Activated naive CD8-positive, alpha-beta T cell treated with anti-CD3 and anti-CD28 coated beads, Interleukin-2, amount 50 U/mL, for 16 hours (primary cell): ENCODE measurements around the gene ALDH7A1.
"Not testable (repeated sequence)": the region's sequence is repeated elsewhere in the genome, so short reads cannot be mapped to it uniquely, and the experiment has no call there.

Experiments used
- DNase-seq: peaks from one replicate; pipeline ENCODE4 v3.0.0-alpha.2; 2020; ENCODE audit warnings: low read depth, low spot score

ALDH7A1 gene

DNA sequence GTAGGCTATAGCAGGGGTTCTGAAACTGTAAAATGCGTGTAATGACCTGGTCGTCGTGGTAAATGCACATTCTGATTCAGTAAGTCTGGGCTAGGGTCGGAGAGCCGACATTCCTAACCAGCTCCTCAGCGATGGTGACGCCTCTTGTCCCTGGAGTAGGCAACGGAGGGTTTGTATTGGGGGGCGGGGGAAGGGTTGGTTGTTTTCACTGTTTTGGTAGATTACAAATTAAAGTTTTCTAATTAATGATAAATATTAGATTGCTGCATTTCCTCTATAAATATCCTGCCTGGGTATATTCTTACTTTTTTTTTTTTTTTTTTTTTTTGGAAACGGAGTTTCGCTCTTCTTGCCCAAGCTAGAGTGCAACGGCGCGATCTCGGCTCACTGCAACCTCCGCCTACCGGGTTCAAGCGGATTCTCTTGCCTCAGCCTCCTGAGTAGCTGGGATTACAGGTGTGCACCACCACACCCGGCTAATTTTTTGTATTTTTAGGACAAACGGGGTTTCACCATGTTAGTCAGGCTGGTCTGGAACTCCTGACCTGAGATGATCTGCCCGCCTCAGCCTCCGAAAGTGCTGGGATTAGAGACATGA, 566 bp upstream of the ALDH7A1 start:
- no peak for DNase-seq

DNA sequence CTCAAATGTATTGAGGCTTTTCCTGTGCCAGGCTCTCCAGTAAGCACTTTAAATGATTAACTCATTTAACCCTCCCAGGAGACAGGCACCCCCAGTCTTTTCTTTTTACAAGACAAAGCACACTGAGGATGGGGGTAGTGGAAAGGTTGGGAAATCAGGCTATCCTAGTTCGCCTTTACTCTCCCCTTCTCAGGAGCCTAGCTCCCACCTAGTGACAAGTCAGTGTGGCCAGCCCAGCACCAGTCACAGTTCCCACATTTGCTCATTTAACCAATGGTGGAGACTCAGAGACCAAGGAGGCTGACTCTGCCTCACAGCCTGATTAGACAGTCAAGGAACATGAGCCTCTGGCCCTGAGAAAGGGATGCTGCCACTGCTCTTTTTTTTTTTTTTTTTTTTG, 3.5 kb downstream of the ALDH7A1 start:
- no peak for DNase-seq

DNA sequence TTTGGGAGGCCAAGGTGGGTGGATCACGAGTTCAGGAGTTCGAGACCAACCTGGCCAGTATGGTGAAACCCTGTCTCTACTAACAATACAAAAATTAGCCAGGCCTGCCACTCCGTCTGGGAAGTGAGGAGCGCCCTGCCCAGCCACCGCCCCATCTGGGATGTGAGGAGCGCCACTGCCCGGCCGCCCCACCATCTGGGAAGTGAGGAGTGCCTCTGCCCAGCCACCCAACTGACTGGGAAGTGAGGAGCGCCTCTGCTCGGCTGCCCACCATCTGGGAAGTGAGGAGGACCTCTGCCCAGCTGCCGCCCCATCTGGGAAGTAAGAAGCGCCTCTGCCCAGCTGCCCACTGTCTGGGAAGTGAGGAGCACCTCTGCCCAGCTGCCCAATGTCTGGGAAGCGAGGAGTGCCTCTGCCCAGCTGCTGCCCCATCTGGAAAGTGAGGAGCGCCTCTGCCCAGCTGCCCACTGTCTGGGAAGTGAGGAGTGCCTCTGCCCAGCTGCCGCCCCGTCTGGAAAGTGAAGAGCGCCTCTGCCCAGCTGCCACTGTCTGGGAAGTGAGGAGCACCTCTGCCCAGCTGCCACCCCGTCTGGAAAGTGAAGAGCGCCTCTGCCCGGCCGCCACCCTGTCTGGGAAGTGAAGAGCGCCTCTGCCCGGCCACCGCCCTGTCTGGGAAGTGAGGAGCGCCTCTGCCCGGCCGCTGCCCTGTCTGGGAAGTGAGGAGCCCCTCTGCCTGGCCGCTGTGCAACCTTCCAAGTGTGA, 5.3 kb downstream of the ALDH7A1 start:
- no peak for DNase-seq

DNA sequence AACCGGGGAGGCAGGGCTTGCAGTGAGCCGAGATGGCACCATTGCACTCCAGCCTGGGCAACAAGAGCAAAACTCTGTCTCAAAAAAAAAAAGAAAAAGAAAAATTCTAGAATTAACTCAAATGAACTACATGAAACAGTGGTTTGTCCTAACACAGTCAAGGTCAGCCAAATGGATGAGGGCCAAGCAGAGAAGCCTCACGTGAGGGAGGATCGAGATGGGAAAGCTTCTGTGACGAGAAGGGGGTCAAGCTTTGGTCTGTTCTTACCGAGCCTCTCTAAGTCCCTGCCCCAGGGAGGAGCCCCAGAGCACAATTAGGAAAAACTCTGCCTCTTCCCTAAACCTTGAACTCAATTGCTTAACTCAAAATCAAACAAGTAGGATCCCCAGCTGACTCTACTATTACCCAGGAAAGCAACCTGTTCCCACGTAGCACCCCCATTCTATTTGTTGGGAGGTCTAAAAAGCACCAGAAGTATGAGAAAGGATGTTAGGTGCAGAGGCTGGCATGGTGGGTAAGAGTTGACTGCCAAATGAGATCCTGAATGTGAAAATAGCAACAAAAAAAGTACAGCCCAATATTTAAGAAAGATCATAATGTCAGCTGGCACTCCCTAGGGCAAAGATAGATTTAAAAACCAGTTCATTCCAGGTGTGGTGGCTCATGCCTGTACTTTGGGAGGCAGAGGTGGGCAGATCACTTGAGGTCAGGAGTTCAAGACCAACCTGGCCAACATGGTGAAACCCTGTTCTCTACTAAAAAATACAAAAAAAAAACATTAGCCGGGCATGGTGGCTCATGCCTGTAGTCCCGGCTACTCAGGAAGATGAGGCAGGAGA, 7.2 kb downstream of the ALDH7A1 start:
- DNase-seq, result no peak

DNA sequence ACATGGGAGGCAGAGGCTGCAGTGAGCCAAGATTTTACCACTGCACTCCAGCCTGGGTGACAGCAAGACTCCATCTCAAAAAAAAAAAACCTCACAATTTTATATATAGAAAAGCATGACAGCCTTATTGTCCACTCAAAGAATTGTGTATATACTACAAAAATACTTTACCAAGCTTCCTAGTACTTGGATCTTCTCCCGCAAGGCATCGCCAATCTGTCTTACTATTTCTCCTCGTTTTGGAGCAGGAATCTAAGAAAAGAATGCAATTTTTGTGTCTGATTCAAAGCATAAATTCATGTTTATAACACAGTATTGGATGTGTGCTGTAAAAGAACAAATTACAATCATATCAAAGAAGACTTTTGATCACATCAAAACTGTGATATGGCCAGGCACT, 11.3 kb downstream of the ALDH7A1 start:
- no peak for DNase-seq

DNA sequence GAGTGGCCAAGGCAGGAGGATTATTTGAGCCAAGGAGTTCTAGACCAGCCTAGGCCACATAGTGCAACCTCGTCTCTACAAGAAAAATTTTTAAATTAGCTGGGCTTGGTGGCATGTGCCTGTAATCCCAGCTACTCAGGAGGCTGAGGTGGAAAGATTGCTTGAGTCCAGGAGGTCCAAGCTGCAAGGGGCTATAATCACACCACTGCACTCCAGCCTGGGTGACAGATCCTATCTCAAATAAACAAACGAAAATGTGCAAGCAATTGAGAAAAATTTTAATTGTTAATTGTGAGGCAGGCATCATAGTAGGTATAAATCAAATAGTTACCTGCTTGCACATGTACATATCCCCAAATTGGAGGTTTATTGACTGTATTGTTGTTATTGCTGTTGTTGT, 15.3 kb downstream of the ALDH7A1 start:
- no peak for DNase-seq

DNA sequence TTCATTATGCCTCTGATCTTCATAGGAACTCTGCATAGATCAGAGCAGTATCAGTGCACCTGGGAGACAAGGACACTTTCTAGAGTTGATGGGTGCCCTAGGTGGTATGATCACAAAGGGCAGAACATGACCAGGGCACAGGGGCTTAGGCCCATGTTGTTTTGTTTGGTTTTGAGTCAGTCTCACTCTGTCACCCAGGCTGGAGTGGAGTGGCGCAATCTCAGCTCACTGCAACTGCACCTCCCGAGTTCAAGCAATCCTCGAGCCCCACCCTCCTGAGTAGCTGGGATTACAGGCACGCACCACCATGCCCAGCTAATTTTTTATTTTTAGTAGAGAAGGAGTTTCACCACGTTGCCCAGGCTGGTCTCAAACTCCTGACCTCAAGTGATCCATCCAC, 17.6 kb downstream of the ALDH7A1 start:
- no peak for DNase-seq

DNA sequence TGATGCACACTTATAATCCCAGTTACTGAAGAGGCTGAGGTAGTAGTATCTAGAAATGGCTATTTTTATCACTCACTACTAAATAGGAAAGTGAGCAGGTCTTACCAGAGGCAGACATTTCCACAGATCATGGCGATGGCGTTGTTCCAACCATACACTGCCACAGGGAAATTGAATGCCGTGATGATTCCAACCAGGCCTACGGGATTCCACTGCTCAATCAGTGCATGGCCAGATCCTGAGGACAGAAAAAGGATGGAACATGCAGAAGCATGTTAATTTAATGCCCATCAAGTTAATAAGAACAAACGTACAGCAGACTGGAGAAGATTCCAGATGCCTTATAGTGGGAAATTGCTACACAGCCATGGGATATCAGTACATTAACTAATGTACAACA, 18.0 kb downstream of the ALDH7A1 start:
- DNase-seq, result no peak

DNA sequence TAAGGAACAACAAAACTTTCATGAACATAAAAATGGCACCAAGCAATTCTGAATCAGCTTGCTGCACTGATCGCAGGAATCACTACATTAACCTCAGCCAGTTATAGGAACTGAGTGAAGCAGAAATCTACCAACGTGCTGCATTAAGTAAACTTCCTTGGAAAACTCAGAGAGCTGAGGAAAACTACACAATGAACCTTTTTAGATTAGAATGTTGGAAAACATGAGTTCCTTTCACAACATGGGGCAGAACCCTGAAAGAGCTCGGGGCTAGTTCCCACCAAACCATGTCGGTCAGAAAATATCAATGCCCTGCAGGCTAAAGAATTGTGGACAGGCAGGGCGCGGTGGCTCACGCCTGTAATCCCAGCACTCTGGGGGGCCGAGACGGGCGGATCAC, 19.4 kb downstream of the ALDH7A1 start:
- DNase-seq, result no peak

DNA sequence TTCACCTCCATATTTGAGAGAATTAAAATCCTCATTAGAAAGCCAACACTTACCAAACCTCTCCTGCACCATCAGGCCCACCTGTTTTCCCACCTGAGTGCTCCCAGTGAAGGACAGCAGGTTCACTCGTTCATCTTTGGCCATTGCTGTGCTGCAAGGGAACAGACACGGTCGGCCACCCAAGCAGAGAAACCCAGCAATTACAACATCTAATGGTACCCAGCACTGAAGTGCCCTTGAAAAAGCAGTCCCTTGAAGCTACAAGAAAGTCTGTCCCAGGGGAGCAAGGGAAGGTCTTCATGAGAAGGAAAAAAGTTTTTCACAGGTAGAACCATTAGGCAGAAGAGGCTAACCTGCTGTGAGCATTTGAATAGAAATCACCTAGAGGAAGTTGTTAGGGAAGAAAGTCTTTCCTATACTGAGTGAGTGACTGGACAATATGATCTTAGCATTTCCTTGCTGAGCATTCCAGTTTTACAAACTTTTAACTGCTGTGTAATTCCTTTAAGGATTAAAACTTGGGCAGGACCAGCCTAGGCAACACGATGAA, 26.7 kb downstream of the ALDH7A1 start:
- no peak for DNase-seq

DNA sequence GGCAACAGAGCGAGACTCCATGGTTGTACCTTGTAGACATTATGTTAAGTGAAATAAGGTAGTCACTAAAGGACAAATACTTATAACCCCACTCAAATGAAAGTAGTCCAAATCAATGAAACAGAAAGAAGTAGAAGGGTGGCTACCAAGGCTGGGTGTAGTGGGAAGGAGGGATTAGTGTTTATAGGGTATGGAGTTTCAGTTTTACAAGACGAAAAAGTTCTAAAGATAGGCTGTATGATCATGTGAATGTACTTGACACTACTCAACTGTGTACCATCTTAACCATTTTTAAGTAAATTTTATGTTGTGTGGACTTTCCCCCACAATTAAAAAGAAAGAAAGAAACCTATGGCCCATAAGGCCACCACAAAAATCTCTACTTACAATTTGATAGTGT, 32.2 kb downstream of the ALDH7A1 start:
- DNase-seq, result no peak

DNA sequence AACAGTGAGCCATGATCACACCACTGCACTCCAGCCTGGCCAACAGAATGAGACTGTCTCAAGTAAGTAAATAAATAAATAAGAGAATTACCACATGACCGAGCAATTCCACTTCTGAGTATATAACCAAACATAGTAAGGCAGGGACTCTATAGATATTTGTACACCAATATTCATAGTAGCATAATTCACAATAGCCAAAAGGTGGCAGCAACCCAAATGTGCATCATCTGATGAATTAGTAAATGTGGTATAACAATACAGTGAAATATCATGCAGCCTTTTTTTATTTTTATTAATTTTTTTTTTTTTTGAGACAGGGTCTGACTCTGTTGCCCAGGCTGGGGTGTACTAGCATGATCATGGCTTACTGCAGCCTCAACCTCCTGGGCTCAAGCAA, 33.1 kb downstream of the ALDH7A1 start:
- no peak for DNase-seq

DNA sequence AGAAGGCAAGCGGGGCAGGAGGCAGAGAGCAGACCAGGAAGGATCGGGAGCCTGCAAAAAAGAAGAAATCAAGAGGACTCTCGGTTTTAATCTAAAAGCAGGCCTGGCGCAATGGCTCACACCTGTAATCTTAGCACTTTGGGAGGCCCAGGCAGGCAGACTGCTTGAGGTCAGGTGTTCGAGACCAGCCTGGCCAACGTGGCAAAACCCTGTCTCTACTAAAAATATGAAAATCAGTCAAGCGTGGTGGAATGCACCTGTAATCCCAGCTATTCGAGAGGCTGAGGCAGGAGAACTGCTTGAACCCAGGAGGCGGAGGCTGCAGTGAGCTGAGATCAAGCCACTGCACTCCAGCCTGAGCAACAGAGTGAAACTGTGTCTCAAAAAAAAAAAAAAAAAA, 39.9 kb downstream of the ALDH7A1 start:
- DNase-seq, result not testable (repeated sequence)

DNA sequence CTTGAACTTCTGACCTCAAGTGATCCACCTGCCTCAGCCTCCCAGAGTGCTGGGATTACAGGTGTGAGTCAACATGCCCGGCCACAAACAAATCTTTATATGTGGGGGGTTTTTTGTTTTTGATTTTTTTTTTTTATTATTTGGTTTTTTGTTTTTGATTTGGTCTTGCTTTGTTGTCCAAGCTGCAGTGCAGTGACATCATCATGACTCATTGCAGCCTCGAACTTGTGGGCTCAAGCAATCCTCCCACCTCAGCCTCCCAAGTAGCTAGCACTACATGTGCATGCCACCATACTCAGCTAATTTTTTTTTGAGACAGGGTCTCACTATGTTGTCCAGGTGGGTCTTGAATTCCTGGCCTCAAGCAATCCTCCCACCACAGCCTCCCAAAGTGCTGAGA, 42.4 kb downstream of the ALDH7A1 start:
- no peak for DNase-seq

DNA sequence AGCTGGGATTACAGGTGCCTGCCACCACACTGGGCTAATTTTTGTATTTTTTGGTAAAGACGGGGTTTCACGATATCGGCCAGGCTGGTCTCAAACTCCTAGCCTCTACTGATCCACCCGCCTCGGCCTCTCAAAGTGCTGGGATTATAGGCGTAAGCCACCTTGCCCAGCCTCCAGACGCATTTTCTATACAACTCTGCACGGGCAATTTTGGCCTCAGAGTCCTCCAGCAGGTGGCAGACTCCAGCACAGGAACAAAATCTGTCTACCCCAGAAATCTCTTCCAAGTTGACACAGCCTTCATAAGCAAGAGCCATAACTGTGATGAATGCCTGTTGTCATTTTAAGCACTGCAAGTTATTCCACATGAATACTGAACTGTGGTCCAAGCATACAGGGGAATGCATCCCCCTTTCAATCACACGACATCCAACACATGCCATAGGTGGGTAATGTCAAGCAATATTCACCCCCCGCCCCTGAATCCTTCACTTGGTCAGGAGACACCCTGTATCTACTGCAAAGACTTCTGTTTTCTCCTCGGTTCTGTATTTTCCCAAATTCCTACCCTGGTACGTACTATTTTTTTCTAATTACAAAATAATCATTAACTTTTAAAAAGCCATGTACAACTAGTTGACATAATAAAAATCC, 50.8 kb downstream of the ALDH7A1 start:
- DNase-seq, result no peak

DNA sequence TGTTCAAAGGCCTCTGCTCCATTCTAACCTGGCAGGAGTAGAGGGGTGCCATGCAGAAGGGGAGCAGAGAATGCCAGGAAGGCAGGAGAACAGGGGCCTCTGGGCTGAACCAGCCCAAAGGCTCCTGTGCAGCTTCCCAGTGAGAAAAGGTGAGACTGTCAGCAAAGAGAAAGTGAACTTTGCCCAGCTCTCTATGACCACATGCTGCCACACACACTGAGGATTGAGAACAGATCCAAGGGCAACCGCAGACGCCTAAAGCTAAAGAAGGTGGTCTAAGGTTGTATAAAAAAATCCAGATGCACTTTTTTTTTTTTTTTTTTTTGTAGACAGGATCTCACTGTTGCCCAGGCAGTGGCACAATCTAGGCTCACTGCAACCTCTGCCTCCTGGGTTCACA, 51.4 kb downstream of the ALDH7A1 start:
- no peak for DNase-seq

DNA sequence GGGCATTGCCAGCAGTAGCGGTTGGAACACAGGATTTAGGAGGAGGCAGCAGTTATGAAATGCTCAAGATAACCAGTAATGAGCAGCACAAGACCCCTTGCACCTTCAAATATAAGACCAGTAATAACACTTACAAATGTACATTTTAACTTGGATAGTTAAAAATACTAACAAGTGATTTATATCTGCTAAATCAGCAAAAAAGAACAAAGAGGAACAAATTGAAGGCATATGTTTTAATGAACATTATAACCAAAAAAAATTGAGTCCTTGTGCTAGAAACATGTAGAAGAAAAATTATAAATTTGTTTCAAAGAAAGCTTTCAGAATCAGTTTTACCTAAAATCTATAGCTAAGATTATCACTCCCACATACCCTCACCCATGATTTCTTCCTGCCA, 52.0 kb downstream of the ALDH7A1 start:
- DNase-seq, result no peak

DNA sequence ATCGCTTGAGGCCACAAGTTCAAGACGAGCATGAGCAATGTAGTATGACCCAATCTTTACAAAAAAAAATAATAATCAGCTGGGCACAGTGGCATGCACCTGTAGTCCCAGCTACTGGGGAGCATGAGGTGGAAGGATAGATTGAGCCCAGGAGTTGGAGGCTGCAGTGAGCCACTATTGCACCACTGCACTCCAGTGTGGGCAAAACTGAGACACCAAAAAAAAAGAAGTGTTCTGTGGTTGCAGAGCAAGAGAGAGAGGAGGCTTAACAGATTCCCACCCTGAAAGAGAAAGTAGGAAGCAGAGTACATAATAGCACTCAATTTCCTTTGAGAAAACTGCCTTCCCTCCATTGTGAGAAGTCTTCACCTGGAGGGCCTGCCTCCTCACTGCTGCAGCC, 52.6 kb downstream of the ALDH7A1 start:
- no peak for DNase-seq

DNA sequence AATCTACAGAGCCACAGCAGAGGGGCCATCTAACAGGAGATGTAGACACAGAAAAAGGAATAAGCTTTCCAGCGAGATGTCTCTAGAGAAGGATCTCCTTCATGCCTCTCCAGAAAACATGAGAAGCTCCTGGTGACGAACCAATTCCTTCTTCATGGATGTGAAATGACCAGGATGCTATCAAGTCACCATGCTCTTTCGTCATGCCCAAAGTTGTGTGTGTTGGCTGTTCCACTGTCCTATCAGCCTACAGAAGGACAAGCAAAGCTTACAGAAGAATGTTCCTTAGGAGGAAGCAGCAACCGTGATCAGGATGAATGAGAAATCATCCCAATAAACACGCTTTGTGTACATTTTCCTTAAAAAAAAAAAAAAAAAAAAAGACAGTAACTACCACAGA, 54.4 kb downstream of the ALDH7A1 start:
- no peak for DNase-seq

DNA sequence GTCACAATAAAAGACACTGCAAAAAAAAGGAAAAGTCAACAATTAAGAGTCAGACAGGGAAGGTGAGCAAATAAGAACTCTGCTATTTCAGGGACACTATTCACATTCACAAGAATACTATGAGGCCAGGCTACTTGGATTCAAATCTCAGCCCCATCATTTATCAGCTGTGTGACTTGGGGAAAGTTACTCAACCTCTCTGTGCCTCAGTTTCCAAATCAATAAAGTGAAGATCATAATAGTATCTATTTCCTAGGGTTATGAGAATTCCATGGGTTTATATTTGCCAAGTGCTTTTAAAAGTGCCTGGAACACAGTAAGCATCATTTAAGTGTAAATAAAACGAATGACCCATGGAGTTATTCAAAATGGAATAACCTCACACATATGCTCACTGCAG, 56.4 kb downstream of the ALDH7A1 start:
- no peak for DNase-seq

DNA sequence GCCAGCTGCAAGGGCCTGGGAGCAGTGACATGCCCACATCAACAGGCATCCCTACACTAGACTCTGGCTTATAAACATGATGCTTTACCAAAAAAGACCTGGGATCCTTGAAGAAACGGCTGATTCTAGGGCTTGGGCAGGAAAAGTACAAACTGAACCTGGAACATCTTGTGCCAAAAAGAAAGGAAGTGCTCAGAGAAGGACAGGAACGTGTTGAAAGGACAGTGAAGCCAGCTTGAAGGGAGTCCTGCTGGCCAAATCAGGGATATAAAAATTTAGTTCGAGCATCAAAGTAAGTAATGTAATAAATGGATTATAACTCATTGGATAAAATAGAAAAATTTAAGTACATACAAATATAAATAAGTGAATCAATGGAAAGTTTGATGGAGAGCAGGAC, 58.1 kb downstream of the ALDH7A1 start:
- no peak for DNase-seq
